ENCODE results near the gene NPIPA1.
"Not testable (repeated sequence)": the region's sequence is repeated elsewhere in the genome, so short reads cannot be mapped to it uniquely, and the experiment has no call there.

GRCh38 chr16:14922285-14922684 is 15.0 kb upstream of the NPIPA1 start:
- TF ChIP-seq, protein P1, sequence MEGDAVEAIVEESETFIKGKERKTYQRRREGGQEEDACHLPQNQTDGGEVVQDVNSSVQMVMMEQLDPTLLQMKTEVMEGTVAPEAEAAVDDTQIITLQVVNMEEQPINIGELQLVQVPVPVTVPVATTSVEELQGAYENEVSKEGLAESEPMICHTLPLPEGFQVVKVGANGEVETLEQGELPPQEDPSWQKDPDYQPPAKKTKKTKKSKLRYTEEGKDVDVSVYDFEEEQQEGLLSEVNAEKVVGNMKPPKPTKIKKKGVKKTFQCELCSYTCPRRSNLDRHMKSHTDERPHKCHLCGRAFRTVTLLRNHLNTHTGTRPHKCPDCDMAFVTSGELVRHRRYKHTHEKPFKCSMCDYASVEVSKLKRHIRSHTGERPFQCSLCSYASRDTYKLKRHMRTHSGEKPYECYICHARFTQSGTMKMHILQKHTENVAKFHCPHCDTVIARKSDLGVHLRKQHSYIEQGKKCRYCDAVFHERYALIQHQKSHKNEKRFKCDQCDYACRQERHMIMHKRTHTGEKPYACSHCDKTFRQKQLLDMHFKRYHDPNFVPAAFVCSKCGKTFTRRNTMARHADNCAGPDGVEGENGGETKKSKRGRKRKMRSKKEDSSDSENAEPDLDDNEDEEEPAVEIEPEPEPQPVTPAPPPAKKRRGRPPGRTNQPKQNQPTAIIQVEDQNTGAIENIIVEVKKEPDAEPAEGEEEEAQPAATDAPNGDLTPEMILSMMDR (IDR thresholded peaks at IDR 0.05), result not testable (repeated sequence)
- TF ChIP-seq EP300, POLR2A (IDR thresholded peaks at IDR 0.05): not testable (repeated sequence)

Measured in ovary (tissue), 3 donors.